22Rv1 (cell line): ENCODE measurements around the gene BTBD9.
"Not testable (repeated sequence)": the region's sequence is repeated elsewhere in the genome, so short reads cannot be mapped to it uniquely, and the experiment has no call there.

Source experiments
- H3K27ac ChIP-seq: fragments of 450-650 bp; 2 replicates; pipeline ENCODE4 v1.5.1; 2017
- ZFX ChIP-seq: fragments of 450-650 bp; IDR thresholded peaks from 2 replicates; pipeline ENCODE4 v1.6.1; 2017; ENCODE audit warnings: antibody characterized with exemption, borderline replicate concordance
- TF ChIP-seq, protein P1 (sequence below): fragments of 450-650 bp; IDR thresholded peaks from 2 replicates; pipeline ENCODE4 v1.5.1; 2017; ENCODE audit warnings: mild to moderate bottlenecking

Gene BTBD9

DNA sequence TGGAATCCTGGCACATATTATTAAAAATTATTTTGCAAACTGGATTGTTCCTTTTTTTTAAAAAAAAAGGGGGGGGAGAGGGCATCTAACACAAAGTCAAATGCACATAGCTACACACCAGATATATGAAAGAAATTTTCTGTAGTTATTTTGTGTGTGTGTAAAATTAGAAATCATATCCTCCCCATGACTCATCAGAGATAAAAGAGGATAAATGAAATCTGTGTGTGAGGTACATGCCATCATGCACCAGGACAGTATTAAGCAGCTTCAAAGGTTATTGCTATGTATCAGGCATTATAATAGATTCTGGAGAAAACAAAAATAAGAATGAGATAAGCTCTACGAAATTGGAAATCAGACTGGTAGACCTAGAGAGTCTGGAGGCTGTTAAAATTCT, 5.2 kb downstream of the BTBD9 start:
- no peak for TF ChIP-seq ZFX
- TF ChIP-seq, protein P1, sequence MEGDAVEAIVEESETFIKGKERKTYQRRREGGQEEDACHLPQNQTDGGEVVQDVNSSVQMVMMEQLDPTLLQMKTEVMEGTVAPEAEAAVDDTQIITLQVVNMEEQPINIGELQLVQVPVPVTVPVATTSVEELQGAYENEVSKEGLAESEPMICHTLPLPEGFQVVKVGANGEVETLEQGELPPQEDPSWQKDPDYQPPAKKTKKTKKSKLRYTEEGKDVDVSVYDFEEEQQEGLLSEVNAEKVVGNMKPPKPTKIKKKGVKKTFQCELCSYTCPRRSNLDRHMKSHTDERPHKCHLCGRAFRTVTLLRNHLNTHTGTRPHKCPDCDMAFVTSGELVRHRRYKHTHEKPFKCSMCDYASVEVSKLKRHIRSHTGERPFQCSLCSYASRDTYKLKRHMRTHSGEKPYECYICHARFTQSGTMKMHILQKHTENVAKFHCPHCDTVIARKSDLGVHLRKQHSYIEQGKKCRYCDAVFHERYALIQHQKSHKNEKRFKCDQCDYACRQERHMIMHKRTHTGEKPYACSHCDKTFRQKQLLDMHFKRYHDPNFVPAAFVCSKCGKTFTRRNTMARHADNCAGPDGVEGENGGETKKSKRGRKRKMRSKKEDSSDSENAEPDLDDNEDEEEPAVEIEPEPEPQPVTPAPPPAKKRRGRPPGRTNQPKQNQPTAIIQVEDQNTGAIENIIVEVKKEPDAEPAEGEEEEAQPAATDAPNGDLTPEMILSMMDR: no peak

DNA sequence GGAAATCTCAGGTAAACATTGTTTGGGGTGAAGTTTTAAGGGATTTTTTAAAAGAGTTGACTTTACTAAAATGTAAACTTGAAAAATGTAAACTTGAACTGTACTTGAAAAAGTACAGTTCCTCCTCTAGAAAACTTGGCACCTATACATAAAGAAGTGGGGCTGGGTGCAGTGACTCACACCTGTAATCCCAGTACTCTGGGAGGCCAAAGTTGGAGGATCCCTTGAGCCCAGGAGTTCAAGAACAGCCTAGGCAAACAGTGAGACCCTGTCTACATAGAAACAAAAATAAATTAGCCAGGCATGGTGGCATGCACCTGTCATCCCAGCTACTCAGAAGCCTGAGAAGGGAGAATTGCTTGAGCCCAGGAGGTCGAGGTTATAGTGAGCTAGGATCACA, 7.2 kb downstream of the BTBD9 start:
- TF ChIP-seq ZFX: no peak
- TF ChIP-seq, protein P1: no peak
- H3K27ac ChIP-seq: no peak overlapping the region

More for the DNA sequence above, 5.2 kb downstream of the BTBD9 start:
- H3K27ac ChIP-seq: no peak overlapping the region

DNA sequence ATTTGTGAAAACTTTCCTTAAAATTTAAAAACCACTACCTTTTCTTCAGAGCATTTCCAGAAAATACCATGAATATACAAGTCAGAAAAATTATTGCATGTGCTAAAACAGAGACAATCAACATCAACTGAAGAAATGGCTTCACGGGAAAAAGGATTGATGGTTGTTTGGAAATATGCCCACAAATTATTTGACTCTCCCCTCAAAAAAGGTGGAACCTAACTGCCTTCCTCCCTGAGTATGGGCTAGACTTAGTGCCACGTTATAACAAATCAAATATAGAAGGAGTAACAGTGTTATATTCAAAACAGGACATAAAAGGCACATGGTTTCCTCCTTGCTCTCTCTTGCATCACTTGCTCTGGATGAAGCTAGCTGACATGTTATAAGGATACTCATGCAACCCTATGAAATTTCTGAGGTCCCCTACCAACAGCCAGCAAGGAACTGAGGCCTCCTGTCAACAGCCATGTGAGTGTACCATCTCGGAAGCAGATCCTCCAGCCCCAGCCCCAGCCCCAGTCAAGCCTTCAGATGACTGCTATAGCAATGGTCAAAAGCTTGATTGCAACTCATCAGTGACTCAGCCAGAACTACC, 8.4 kb downstream of the BTBD9 start:
- no peak overlapping the region for H3K27ac ChIP-seq
- TF ChIP-seq, protein P1: no peak

DNA sequence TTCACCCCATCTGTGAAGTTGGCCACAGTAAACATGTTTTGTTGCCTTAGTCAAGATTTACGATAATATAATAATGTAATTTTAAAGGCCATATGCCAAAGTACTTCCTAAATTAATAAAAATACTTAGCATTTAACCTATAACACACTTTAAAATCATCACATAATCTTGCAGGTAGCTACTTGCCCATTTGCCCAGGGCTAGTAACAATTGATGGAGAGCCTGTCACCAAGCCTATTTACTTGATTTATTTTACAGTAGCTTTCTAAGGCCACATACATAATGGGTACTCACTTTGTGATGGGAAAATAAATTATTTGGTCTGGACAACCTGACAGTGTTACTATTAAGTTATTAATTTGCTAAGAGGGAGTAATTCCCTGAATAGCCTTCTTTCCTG, 14.5 kb downstream of the BTBD9 start:
- TF ChIP-seq ZFX: no peak
- TF ChIP-seq, protein P1: no peak
- H3K27ac ChIP-seq: no peak overlapping the region

DNA sequence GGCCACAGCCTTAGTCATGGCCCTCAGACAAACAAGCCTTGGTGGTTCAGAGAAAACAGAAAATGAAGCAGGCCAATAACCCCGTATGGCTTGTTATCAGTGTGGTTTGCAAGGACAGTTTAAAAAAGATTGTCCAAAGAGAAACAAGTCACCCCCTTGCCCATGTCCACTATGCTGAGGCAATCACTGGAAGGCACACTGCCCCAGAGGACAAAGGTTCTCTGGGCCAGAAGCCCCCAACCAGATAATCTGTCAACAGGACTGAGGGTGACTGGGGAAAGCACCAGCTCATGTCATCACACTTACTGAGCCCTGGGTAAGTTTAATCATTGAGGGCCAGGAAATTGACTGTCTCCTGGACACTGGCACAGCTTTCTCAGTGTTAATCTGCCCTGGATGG, 20.4 kb downstream of the BTBD9 start:
- not testable (repeated sequence) for H3K27ac ChIP-seq

DNA sequence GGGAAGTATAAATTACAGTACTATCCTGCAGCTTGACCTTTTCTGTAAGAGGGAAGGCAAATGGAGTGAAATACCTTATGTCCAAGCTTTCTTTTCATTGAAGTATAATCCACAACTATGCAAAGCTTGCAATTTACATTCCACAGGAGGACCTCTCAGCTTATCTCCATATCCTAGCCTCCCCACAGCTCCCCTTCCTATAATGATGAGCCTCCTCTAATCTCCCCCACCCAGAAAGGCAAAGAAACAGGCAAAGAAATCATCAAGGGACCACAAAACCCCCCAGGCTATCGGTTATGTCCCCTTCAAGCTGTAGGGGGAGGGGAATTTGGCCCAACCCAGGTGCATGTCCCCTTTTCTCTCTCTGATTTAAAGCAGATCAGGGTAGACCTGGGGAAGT, 21.4 kb downstream of the BTBD9 start:
- not testable (repeated sequence) for H3K27ac ChIP-seq

DNA sequence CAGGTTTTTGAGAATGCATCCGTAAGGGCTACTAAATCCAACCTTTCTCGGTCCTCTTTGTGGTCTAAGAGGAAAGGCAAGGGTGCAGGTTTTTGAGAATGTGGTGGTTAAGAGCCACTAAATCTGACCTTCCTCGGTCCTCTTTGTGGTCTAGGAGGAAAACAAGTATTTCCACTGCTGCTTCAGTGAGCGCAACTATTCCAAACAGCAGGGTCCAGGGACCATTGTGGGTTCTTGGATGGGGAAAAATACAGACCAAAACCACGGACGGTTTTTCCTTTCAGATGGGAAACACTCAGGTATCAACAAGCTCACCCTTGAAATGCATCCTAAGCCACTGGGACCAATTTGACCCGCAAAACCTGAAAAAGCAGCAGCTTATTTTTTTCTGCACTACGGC, 21.9 kb downstream of the BTBD9 start:
- no peak overlapping the region for H3K27ac ChIP-seq
- TF ChIP-seq ZFX: no peak
- TF ChIP-seq, protein P1: no peak

DNA sequence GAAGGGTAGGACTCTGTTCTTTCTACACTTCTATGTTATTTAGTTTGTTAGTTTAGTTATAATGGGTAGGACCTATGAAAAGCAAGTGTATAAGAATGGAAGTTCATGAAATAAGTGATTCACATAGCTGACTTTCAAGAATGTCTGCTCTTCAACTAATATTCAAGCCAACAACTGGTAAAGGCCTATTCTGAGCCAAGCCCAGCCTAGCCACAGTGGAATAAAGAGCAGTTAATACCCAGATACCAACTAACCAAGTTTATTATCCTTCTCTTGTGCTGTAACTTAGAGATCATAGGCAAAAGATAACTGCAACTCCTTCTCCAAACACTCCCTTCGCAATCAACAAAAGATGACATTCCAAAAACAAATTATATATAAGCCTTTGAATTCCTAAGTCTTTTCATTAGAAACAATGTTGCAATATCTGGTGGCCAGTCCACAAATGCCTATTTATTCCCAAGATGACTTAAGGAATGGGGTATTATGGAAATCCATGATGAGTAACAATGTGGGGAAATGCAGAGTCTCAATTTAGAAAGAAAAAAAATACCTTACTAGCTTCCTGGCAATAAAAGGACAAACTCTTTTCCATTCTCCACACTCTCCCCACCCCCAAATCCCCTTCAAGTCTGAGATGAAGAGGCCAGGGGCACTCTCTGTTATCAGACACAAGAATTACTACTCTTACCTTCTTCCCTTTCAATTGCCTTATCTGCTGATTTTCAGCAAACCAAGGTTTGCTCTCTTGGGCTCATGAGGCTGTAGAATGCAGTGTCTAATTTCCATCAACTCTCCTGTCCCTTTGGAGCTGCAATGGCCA, 27.4 kb downstream of the BTBD9 start:
- TF ChIP-seq, protein P1: no peak
- no peak for TF ChIP-seq ZFX
- H3K27ac ChIP-seq: no peak overlapping the region
